Subcutaneous adipose tissue (tissue), 4 donors: ENCODE results near the gene GRIN3A. TPM values are rescaled to one million over a fixed set of nuclear protein-coding genes. Genes with fewer than 3 reads are reported as not detected.

Experiments used
- total RNA-seq, 4 donors: library from RNA; depleted of rRNA; stranded (reverse); fragments of >200 nt; gene quantifications; one replicate each; pipeline ENCODE4 v1.1.0, GENCODE V29; 2016
- TF ChIP-seq, protein P1 (sequence below): fragments of 450-650 bp; IDR thresholded peaks from one replicate; pipeline ENCODE4 v1.5.1; 2016; ENCODE audit warnings: low read depth, mild to moderate bottlenecking, control low read depth, antibody characterized with exemption, moderate library complexity

The GRIN3A gene
- total RNA-seq, result under 1 TPM in 2 of 4 donors, not detected in 2; under 0.01 to 0.17 TPM

GRCh38 chr9:101738566-101739183 is at the start of gene GRIN3A:
GRIN3A (minus strand) TSS chr9:101738647; CDS start chr9:101737979, 668 bp downstream.
- TF ChIP-seq, protein P1, sequence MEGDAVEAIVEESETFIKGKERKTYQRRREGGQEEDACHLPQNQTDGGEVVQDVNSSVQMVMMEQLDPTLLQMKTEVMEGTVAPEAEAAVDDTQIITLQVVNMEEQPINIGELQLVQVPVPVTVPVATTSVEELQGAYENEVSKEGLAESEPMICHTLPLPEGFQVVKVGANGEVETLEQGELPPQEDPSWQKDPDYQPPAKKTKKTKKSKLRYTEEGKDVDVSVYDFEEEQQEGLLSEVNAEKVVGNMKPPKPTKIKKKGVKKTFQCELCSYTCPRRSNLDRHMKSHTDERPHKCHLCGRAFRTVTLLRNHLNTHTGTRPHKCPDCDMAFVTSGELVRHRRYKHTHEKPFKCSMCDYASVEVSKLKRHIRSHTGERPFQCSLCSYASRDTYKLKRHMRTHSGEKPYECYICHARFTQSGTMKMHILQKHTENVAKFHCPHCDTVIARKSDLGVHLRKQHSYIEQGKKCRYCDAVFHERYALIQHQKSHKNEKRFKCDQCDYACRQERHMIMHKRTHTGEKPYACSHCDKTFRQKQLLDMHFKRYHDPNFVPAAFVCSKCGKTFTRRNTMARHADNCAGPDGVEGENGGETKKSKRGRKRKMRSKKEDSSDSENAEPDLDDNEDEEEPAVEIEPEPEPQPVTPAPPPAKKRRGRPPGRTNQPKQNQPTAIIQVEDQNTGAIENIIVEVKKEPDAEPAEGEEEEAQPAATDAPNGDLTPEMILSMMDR, result no peak

DNA sequence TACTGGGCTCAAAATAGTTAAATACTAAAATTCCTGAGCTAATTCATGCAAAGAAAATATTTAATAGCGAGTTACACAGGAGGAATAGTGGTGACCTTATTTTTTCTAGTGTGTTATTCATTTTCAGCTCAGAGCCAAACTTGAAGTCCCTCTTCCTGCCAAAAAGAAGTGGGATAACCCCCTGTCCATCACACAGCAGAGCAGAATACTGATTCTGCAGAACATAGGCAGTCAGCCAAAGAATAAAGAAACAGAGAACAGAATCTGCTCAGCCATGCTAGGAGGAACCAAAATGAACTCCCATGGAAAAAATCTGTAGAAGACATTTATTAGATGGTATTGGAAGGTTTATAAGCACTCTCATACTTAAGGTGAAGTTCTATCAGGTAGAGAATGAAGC is 49.4 kb upstream of the GRIN3A start:
- TF ChIP-seq, protein P1, result no peak

DNA sequence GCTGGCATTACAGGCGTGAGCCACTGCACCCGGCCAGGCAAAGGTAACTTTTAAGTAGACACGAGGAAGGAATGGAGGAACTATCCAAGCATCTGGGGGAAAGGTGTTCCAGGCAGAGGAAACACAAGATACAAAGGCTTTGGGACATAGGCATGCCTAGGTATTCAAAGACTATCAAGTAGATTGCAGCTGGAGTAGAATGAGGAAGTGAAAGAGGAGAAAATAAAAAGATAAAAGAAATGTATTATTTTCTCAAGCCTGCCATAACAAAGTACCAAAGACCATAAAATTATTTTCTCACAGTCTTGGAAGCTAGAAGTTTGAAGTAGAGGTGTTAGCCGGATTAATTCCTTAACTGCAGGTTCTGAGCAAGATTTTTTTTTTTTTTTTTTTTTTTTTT is 39.9 kb upstream of the GRIN3A start:
- TF ChIP-seq, protein P1, result no peak

DNA sequence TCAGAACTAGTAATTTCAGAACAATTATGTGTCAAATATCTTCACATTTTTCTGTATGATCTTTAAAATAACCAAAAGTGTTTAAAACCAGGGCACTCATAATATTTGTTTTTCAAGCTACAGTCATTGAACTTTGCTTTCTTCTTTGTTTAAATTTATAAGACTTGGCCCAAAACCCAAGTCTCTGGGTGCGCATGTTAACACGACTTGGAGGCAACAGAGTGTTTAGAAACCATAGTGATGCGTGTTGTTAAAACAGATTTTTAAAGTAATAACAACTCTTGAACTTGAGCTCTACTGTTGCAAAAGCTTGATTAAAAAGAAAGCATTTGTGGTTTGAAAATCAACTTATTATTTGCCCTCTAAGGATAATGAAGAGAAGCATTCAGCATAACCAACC is 26.0 kb upstream of the GRIN3A start:
- TF ChIP-seq, protein P1, result no peak

- TF ChIP-seq, protein P1, result no peak
Observed at GRCh38 chr9:101758304-101758930, 20.0 kb upstream of the GRIN3A start.

GRCh38 chr9:101753716-101754115 is 15.3 kb upstream of the GRIN3A start:
- TF ChIP-seq, protein P1, result no peak

DNA sequence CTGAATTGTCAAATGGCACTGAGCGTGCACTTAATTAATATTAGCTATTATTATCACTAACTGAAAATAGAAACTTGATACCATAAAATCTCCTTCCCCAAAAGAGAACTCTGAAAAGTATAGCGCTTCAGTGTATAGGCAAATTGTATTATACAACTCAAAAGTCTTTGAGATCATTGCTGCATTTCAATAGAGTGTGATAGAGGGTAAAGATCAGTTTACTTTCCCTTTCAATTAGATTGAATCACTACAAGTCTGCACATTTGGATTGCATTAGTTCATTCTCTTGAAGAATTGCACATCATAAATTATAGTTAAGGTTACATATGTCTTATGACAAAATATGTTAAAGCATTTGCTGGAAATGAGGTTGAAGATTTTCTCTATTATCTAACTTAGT is 13.4 kb upstream of the GRIN3A start:
- TF ChIP-seq, protein P1, result no peak
